TTC549 (cell line): ENCODE data around the gene HCN4.

Source experiments
- FAIRE-seq: peaks from 2 replicates; lab custom pipeline; 2012; peaks lifted over from hg19 to GRCh38; lab: Jason Lieb, UNC

The HCN4 gene

GRCh38 chr15:73295630-73296286, 73.0 kb downstream of the HCN4 start:
- FAIRE-seq, result no peak

DNA sequence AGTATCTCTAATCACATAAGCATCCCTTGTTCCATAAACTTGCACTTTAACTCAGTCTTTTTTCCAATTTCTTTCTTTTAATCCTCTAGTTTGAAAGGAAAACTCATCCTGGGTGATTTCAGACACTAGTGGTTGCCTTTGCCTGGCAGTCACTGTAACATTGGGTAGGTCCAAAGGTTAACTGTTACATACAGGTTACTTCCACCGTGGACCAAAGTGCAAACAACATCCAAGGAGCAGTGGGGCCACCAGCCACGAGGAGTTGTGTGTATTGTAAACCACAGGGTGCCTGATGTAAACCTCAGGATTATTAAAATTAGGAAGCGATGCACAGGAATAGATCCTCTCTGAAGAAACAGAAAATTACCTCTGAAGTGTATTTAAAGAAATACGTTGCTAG, 75.0 kb downstream of the HCN4 start:
- no peak for FAIRE-seq

GRCh38 chr15:73291441-73291840, 77.3 kb downstream of the HCN4 start:
- FAIRE-seq, result no peak

- FAIRE-seq, result no peak
Observed at GRCh38 chr15:73287019-73287418, 81.7 kb downstream of the HCN4 start.

DNA sequence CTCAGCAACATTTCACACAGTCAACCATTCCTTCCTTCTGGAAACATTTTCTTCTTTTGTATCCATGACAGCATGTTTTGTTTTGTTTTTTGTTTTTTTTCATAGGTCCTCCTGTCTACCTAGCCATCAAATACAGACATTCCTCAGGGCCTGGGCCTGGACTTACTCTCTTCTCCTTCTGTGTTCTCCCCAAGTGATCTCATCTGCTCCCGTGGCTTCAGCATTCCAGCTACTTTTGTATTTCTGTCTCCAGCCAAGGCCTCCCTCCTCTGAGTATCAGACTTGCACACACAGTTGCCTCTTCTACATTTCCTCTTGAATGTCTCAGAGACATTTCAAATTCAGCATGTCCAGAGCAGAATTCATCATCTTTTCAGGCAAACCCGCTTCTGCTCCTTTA, 82.4 kb downstream of the HCN4 start:
- FAIRE-seq, result no peak

DNA sequence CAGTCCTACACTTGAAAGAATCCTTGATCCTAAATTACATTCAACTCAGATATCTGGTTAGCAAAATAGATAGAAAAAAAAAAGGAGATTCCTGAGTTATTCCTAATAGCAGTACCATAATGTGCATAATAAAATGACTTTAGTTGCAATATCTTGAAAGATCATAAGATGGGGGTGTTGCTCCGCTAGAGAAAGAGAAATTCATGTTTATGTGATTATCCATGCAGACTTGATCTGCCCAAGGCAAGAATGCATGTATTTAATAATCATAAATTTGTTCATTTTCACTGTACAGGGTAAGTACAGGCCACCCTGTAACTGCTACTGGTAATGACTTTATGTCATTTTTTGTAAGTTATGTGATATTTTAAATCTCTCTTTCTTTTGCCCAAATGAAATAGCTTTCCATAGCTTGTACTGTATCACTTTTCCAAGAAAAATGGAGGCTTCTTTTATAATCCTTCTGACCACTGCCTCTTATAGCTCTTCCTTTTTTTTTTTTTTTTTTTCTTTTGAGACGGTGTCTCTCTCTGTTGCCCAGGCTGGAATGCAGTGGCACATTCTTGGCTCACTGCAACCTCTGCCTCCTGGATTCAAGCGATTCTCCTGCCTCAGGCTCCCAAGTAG, 84.6 kb downstream of the HCN4 start:
- no peak for FAIRE-seq

DNA sequence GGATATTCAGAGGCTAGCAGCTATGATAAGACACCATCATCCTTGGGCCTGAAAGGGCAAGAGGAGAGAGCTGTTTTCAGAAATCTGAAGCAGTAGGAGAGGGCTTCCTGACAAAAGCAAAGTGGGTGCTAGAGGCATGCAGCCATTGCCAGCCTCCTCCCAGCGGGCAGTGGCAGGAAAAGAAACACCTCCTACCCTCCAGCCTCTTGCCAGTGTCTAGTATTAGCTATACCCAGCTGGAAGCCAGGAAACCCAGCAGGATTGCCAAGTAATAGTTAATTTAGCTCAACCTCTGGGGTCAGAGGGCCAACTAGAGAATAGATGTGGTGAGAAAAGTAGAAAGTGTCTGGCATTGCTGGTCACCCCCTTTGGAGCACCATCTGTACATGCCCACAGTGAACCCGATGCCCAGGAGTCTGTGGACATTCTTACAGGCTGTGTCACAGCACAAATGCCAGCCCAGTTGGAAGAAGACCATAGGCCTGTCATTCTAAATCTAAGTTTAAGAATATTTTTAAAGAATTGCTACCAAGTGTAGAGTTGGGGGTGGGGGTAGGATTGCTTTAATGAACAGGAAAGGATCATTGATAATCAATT, 85.3 kb downstream of the HCN4 start:
- no peak for FAIRE-seq

GRCh38 chr15:73282567-73283365, 86.0 kb downstream of the HCN4 start:
- no peak for FAIRE-seq

GRCh38 chr15:73275862-73276261, 92.9 kb downstream of the HCN4 start:
- no peak for FAIRE-seq

GRCh38 chr15:73273181-73274002, 95.4 kb downstream of the HCN4 start:
- peak; percentile 42 for FAIRE-seq

DNA sequence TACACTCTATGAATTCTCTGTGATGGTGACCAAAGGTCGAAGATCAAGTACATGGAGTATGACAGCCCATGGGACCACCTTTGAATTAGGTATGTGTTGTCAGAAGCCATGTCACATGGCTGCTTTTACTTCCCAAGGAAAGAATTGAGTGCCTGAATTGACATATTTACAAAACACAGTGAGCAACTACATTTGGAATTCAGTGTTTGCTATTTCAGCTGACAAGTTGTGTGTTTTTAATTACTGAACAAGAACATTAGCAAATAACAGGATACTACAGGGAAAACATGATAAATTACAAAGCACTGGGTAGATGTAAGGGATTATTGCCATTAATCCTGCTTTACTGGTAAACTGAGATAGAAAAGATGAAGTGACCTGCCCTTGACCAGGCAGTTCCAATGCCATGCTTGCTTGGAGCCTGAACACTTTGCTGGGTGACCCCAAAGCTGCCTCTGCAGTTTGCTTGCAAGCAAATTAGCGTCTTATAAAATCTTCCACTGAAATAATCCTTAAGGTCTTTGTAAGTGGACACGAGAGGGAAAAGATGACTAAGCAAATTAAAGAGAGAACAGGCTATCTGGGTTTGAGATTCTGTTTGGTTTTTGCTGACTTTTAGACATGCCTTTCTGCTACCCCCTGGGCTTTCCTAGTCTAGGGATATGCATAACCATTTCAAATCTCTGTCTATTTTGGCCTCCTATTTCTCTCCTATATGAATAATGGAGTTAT, 98.2 kb downstream of the HCN4 start:
- FAIRE-seq, result no peak
